HepG2 (cell line): ENCODE results near the gene RGS1. TPM values are rescaled to one million over a fixed set of nuclear protein-coding genes. Genes with fewer than 3 reads are reported as not detected.

Experiments used
- ATAC-seq: fragments of 200-7000 bp; cut with Tn5 transposase; 3 replicates; pipeline ENCODE4 v1.9.1; 2020; ENCODE audit warnings: mild to moderate bottlenecking, moderate library complexity
- BruUV-seq: library from RNA; stranded (reverse); fragments of 400-500 nt; replicated peaks from 2 replicates; lab custom pipeline; 2021; lab: Mats Ljungman, UMichigan
- CTCF ChIA-PET: fragments of 300-600 bp; formaldehyde crosslinking; extraction: SDS; loops from one replicate; lab custom pipeline; 2021; ENCODE audit warnings: low total read pairs, inconsistent platforms, low intra/inter-chr PET ratio; lab: Yijun Ruan, JAX
- POLR2A ChIA-PET: fragments of 350-600 bp; sonication (Branson Sonifier 250); formaldehyde crosslinking; loops from one replicate; lab custom pipeline; 2020; ENCODE audit warnings: antibody characterized with exemption, inconsistent platforms; lab: Yijun Ruan, JAX
- DNase-seq: peaks from one replicate; pipeline ENCODE4 v3.0.0-alpha.2; 2015; ENCODE audit warnings: low spot score
- FAIRE-seq: peaks from 3 replicates; lab custom pipeline; 2011; peaks lifted over from hg19 to GRCh38; lab: Jason Lieb, UNC
- H2AFZ ChIP-seq: one replicate; pipeline ENCODE4 v1.6.1; 2011; ENCODE audit warnings: low read length, inconsistent platforms
- H3K27ac ChIP-seq: fragments of 300-600 bp; 3 replicates; pipeline ENCODE4 v1.8.0; 2011; ENCODE audit warnings: mixed run types, mild to moderate bottlenecking, mixed read lengths, low read length, inconsistent platforms; ENCODE audit not compliant: insufficient read depth; ENCODE audit errors: extremely low read length
- H3K27me3 ChIP-seq, 2 experiments: fragments of 200-600 bp in 1 of 2; 2 replicates in 1 of 2; 3 replicates in 1 of 2; pipeline versions ENCODE4 v1.6.0 to v1.8.0; 2011; ENCODE audit warnings: low read length in 2 of 2, mild to moderate bottlenecking in 2 of 2, moderate library complexity in 2 of 2, inconsistent platforms in 1 of 2; ENCODE audit not compliant: insufficient read depth in 2 of 2, control insufficient read depth in 1 of 2
- H3K36me3 ChIP-seq, 2 experiments: fragments of 200-600 bp in 1 of 2; replicated peaks in 1 of 2; 2 replicates in 1 of 2; 3 replicates in 1 of 2; pipeline versions ENCODE4 v1.5.1 to v1.8.0; 2011; ENCODE audit warnings: low read length in 2 of 2, inconsistent platforms in 1 of 2; ENCODE audit not compliant: insufficient read depth in 2 of 2, control insufficient read depth in 1 of 2
- H3K4me1 ChIP-seq: 2 replicates; pipeline ENCODE4 v1.5.1; 2012; ENCODE audit warnings: low read length, inconsistent platforms; ENCODE audit not compliant: insufficient read depth
- H3K4me2 ChIP-seq: 2 replicates; pipeline ENCODE4 v1.6.0; 2011; ENCODE audit warnings: low read depth, low read length, inconsistent platforms
- H3K4me3 ChIP-seq, 3 experiments: fragments of 200-600 bp in 1 of 3; sonication (generic), shearing (Covaris generic) in 1 of 3; replicated peaks in 1 of 3; 2 replicates each; pipeline ENCODE4 v1.5.1; 2011 to 2016; ENCODE audit warnings: low read length in 3 of 3, inconsistent platforms in 2 of 3, low read depth in 2 of 3, mild to moderate bottlenecking in 2 of 3, control low read depth in 1 of 3, mixed read lengths in 1 of 3; ENCODE audit not compliant: insufficient read depth in 1 of 3
- H3K79me2 ChIP-seq: one replicate; pipeline ENCODE4 v1.6.1; 2011; ENCODE audit warnings: low read length, inconsistent platforms; ENCODE audit not compliant: insufficient read depth
- H3K9ac ChIP-seq: 2 replicates; pipeline ENCODE4 v1.6.0; 2011; ENCODE audit warnings: mild to moderate bottlenecking, low read depth, low read length, inconsistent platforms; ENCODE audit not compliant: insufficient read depth
- H3K9me3 ChIP-seq: 2 replicates; pipeline ENCODE4 v1.5.1; 2012; ENCODE audit warnings: mild to moderate bottlenecking, low read length
- H4K20me1 ChIP-seq: 2 replicates; pipeline ENCODE4 v1.6.0; 2011; ENCODE audit warnings: inconsistent platforms, mild to moderate bottlenecking, low read length, moderate library complexity; ENCODE audit not compliant: insufficient read depth
- EED ChIP-seq: sonication (generic); formaldehyde crosslinking; IDR thresholded peaks from 2 replicates; pipeline ENCODE4 v1.5.0; 2020; ENCODE audit warnings: mild to moderate bottlenecking, missing genetic modification reagents
- HMGXB4 ChIP-seq, 2 experiments: sonication (generic) in 1 of 2; formaldehyde crosslinking in 1 of 2; IDR thresholded peaks; 2 replicates each; pipeline versions ENCODE4 v1.4.0 to v1.6.1; 2018 to 2020; ENCODE audit warnings: missing genetic modification reagents in 2 of 2, borderline replicate concordance in 1 of 2, low read depth in 1 of 2, mild to moderate bottlenecking in 1 of 2, missing biosample characterization in 1 of 2
- JUND ChIP-seq: sonication (generic); formaldehyde crosslinking; IDR thresholded peaks from 2 replicates; pipeline ENCODE4 v1.8.0; 2022; ENCODE audit warnings: mild to moderate bottlenecking, missing genetic modification reagents
- MTA3 ChIP-seq: sonication (generic); formaldehyde crosslinking; IDR thresholded peaks from 2 replicates; pipeline ENCODE4 v1.4.0; 2020; ENCODE audit warnings: missing genetic modification reagents
- MXD4 ChIP-seq: IDR thresholded peaks from 2 replicates; pipeline ENCODE4 v1.6.1; 2016; ENCODE audit warnings: mild to moderate bottlenecking, missing biosample characterization, missing genetic modification reagents
- ZNF281 ChIP-seq: sonication (generic); formaldehyde crosslinking; IDR thresholded peaks from 2 replicates; pipeline ENCODE4 v1.4.0; 2020; ENCODE audit warnings: missing genetic modification reagents, borderline replicate concordance
- ZNF562 ChIP-seq: sonication (generic); formaldehyde crosslinking; IDR thresholded peaks from 2 replicates; pipeline ENCODE4 v1.8.0; 2022; ENCODE audit warnings: missing genetic modification reagents, borderline replicate concordance
- ZNF580 ChIP-seq: IDR thresholded peaks from 2 replicates; pipeline ENCODE4 v1.6.1; 2016; ENCODE audit warnings: low read depth, borderline replicate concordance
- ZNF788 ChIP-seq: sonication (generic); formaldehyde crosslinking; IDR thresholded peaks from 2 replicates; pipeline ENCODE4 v1.5.0; 2020; ENCODE audit warnings: mild to moderate bottlenecking, missing genetic modification reagents, borderline replicate concordance
- ZNF839 ChIP-seq: sonication (generic); formaldehyde crosslinking; IDR thresholded peaks from 2 replicates; pipeline ENCODE4 v1.4.0; 2020; ENCODE audit warnings: missing genetic modification reagents, mild to moderate bottlenecking, borderline replicate concordance
- WGBS: methylation state at CpG from one replicate; pipeline ENCODE4 v1.1.6; 2017; ENCODE audit warnings: low lambda C conversion rate; 5-methylcytosine and 5-hydroxymethylcytosine counted together
- in situ Hi-C: cut with HindIII; loops from 2 replicates; pipeline ENCODE4 v1.10.0; 2017; ENCODE audit warnings: low pct_unique_long_range_greater_than_20kb; ENCODE audit not compliant: extremely low pct_ligation_motif_present
- intact Hi-C: fragments of 100-400 bp; cut with micrococcal nuclease; formaldehyde crosslinking; loops from one replicate; pipeline ENCODE4 v1.10.0; 2022; ENCODE audit not compliant: unreplicated experiment
- polyA plus RNA-seq, 8 experiments: library from polyadenylated mRNA; depleted of rRNA in 3 of 8; stranded (reverse) in 7 of 8; unstranded in 1 of 8; fragments of >200 nt; fragmentation: Illumina TruSeq in 4 of 8; extraction: Trizol in 4 of 8; gene quantifications; 2 replicates each; pipeline versions ENCODE4 v1.2.1 to v1.2.3, GENCODE V29; 2011 to 2016; ENCODE audit warnings: low read depth in 4 of 8, missing spikeins in 1 of 8, mixed read lengths in 1 of 8; ENCODE audit not compliant: insufficient read depth in 1 of 8
- total RNA-seq, 5 experiments: library from RNA; depleted of rRNA; stranded (reverse); fragments of >200 nt; fragmentation: Illumina TruSeq; extraction: Trizol; gene quantifications; 2 replicates each; pipeline ENCODE4 v1.2.3, GENCODE V29; 2016; ENCODE audit warnings: low read depth in 1 of 5

RGS1 gene
- total and polyA plus RNA-seq, 2 of the 13 experiments (the other 11 are each of a cell fraction or from before 2014, with no cell fraction given) = not detected

GRCh38 chr1:192545896-192546521 lies 29.6 kb upstream of the RGS1 start:
- no peak overlapping the region for H3K27ac ChIP-seq
- H4K20me1 ChIP-seq = no peaks in the 10 kb centered on the region; the same call in 1 of the 2 replicates
- no peaks in the 10 kb centered on the region for H3K36me3 ChIP-seq
- H3K79me2 ChIP-seq = no peaks in the 10 kb centered on the region
- TF ChIP-seq JUND (CRISPR knock-in tag) (no peak), EED (CRISPR knock-in tag) (no peak), ZNF580 (CRISPR knock-in tag) (no peak), ZNF788 (CRISPR knock-in tag) (no peak), ZNF562 (CRISPR knock-in tag) (no peak), HMGXB4 (CRISPR knock-in tag; IDR thresholded peaks at IDR 0.05; ENCODE audit: borderline replicate concordance in 1 of 2, low read depth in 1 of 2) (no peak), ZNF281 (CRISPR knock-in tag) (no peak), ZNF839 (CRISPR knock-in tag) (no peak), MXD4 (CRISPR knock-in tag) (no peak), MTA3 (no peak)
- BruUV-seq = no TSS peak
- no peaks in the 10 kb centered on the region for H3K27me3 ChIP-seq
- no peak overlapping the region for H3K9ac ChIP-seq
- CTCF ChIA-PET = no interaction called here
- H3K9me3 ChIP-seq = no peaks in the 10 kb centered on the region
- POLR2A ChIA-PET = no interaction called here
- intact Hi-C loops (no loop called here), in situ Hi-C loops (no loop called here)
- H3K4me1 ChIP-seq = no peaks in the 10 kb centered on the region
- no peak overlapping the region for H3K4me3 ChIP-seq
- FAIRE-seq (no peak), ATAC-seq (no peak), DNase-seq (no peak)
- H3K4me2 ChIP-seq = no peak overlapping the region
- no peak overlapping the region for H2AFZ ChIP-seq
- WGBS = 66% methylated on average over 3 of the region's 3 CpGs
